Effector memory CD8-positive, alpha-beta T cell (primary cell): ENCODE data around the gene CDA.

Experiments used
- ATAC-seq: fragments of 150-1000 bp; cut with Tn5 transposase; replicated peaks from 2 replicates; pipeline ENCODE4 v1.10.0; 2021; ENCODE audit warnings: mild to moderate bottlenecking, moderate library complexity
- DNase-seq, 3 experiments: peaks; one replicate each; pipeline ENCODE4 v3.0.0; 2021
- H3K27ac Mint-ChIP-seq, 2 donors: one replicate each; pipeline ENCODE4 v1.8.0; 2022; ENCODE audit warnings: mild to moderate bottlenecking in 2 of 2, mixed read lengths in 2 of 2, moderate library complexity in 2 of 2
- H3K27me3 Mint-ChIP-seq, 2 donors: one replicate each; pipeline ENCODE4 v1.8.0; 2022; ENCODE audit warnings: mixed read lengths in 2 of 2
- H3K36me3 Mint-ChIP-seq: one replicate; pipeline ENCODE4 v1.8.0; 2022; ENCODE audit warnings: mild to moderate bottlenecking, moderate library complexity, mixed read lengths; ENCODE audit not compliant: insufficient read depth
- H3K4me1 Mint-ChIP-seq, 2 donors: one replicate each; pipeline ENCODE4 v1.8.0; 2022; ENCODE audit warnings: low read depth in 2 of 2, mixed read lengths in 2 of 2
- H3K4me3 Mint-ChIP-seq, 2 donors: one replicate each; pipeline ENCODE4 v1.8.0; 2022; ENCODE audit warnings: mild to moderate bottlenecking in 2 of 2, mixed read lengths in 2 of 2, moderate library complexity in 2 of 2
- H3K9me3 Mint-ChIP-seq, 2 donors: one replicate each; pipeline ENCODE4 v1.8.0; 2022; ENCODE audit warnings: mixed read lengths in 2 of 2

CDA gene

DNA sequence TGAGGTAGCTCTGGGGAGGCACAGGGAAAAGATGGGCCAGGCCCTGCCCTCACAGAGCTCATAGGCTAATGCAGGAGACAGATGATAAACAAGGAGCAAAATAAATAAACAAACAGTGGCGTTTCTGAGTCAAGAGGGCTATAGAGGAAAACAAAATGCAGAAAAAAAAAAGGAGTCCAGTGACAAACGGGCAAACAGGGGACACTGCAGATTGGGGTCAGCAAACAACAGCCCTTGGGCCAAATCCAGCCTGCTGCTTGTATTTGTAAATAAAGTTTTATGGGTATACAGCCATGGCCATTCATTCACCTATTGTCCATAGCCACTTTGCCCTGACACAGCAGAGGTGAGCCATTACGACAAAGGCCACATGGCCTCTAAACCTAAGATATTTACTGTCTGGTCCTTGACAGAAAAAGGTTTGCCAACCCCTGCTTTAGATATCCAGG is 25.3 kb downstream of the CDA start:
- DNase-seq (no peak), ATAC-seq (no peak)
- no peaks in the 10 kb centered on the region for H3K4me1 Mint-ChIP-seq
- peaks cover 24 to 43% of the 10 kb centered on the region in 2 donors for H3K27me3 Mint-ChIP-seq
- no peak overlapping the region for H3K4me3 Mint-ChIP-seq
- no peaks in the 10 kb centered on the region for H3K9me3 Mint-ChIP-seq
- no peak overlapping the region for H3K27ac Mint-ChIP-seq
- H3K36me3 Mint-ChIP-seq, result no peaks in the 10 kb centered on the region

DNA sequence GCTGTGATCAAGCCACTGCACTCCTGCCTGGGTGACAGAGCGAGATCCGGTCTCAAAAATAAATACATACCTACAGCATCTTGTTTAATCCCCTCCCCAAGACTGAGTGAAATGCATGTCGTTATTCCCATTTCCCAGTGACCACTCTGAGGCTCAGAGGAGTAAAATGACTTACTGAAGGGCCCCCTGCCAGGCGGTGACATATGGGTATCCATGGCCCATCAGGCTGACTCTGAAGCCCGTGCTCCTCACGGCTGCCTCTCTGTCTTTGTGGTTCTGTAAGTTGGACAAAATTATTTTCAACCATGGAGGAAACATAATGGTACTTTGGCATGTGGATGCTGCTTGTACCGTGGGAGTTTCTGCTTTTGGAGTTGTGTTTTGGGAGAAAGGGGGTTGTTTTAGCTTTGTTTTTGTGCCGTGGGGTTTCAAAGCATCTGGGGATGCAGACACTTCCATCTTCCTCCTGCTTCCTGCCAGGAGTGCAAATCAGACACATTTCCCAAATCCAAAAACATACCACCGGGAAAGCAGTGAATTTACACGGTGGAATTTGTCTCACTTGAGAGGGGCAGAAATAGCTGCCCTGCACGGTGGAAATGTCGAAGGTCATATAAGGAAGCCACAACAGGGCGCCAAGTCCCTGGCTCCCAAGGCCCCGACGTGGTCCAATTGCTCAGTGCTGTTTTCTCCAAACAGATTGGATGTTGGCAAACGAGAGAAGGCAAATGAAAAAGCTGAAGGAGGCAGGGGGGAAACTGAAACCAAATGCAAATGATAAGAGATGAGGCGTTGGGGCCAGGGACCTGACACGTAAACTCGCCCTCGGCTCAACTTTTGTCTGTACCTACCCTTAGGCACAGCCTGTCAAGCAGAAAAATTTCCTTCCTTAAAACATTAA is 27.3 kb downstream of the CDA start:
- ATAC-seq, result no peak
- DNase-seq, result no peak
- Mint-ChIP-seq H3K27ac (no peak overlapping the region), H3K9me3 (no peaks in the 10 kb centered on the region), H3K36me3 (no peaks in the 10 kb centered on the region), H3K4me3 (no peak overlapping the region), H3K4me1 (no peaks in the 10 kb centered on the region), H3K27me3 (peaks cover 20 to 49% of the 10 kb centered on the region in 2 donors)

GRCh38 chr1:20616847-20617487 is 28.1 kb downstream of the CDA start:
- H3K4me3 Mint-ChIP-seq, result no peak overlapping the region
- peaks cover 18 to 46% of the 10 kb centered on the region in 2 donors for H3K27me3 Mint-ChIP-seq
- no peaks in the 10 kb centered on the region for H3K9me3 Mint-ChIP-seq
- H3K36me3 Mint-ChIP-seq, result no peaks in the 10 kb centered on the region
- no peaks in the 10 kb centered on the region for H3K4me1 Mint-ChIP-seq
- ATAC-seq, result no peak
- DNase-seq, result no peak
- no peak overlapping the region for H3K27ac Mint-ChIP-seq

DNA sequence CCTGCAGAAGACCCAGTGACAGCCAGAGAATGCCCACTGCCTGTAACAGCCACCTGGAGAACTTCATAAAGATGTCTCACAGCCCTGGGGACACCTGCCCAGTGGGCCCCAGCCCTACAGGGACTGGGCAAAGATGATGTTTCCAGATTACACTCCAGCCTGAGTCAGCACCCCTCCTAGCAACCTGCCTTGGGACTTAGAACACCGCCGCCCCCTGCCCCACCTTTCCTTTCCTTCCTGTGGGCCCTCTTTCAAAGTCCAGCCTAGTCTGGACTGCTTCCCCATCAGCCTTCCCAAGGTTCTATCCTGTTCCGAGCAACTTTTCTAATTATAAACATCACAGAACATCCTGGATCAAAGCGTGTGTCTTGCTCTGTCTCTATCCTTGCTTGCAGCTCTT is 29.7 kb downstream of the CDA start:
- H3K4me1 Mint-ChIP-seq, result no peaks in the 10 kb centered on the region
- H3K36me3 Mint-ChIP-seq, result no peaks in the 10 kb centered on the region
- H3K9me3 Mint-ChIP-seq, result no peaks in the 10 kb centered on the region
- DNase-seq, result no peak
- no peak overlapping the region for H3K27ac Mint-ChIP-seq
- H3K27me3 Mint-ChIP-seq, result peaks cover 11 to 37% of the 10 kb centered on the region in 2 donors
- ATAC-seq, result no peak
- H3K4me3 Mint-ChIP-seq, result no peak overlapping the region

GRCh38 chr1:20619999-20620398 is 31.1 kb downstream of the CDA start:
- H3K9me3 Mint-ChIP-seq, result no peaks in the 10 kb centered on the region
- peaks cover 11 to 37% of the 10 kb centered on the region in 2 donors for H3K27me3 Mint-ChIP-seq
- no peak for ATAC-seq
- H3K4me1 Mint-ChIP-seq, result no peaks in the 10 kb centered on the region
- no peak for DNase-seq
- H3K4me3 Mint-ChIP-seq, result no peak overlapping the region
- no peak overlapping the region for H3K27ac Mint-ChIP-seq
- no peaks in the 10 kb centered on the region for H3K36me3 Mint-ChIP-seq

- no peaks in the 10 kb centered on the region for H3K9me3 Mint-ChIP-seq
- no peak for DNase-seq
- H3K27ac Mint-ChIP-seq, result no peak overlapping the region
- H3K4me3 Mint-ChIP-seq, result no peak overlapping the region
- no peaks in the 10 kb centered on the region for H3K4me1 Mint-ChIP-seq
- no peaks in the 10 kb centered on the region for H3K36me3 Mint-ChIP-seq
- no peak for ATAC-seq
- peaks cover 11 to 32% of the 10 kb centered on the region in 2 donors for H3K27me3 Mint-ChIP-seq
These were observed 32.1 kb downstream of the CDA start for GRCh38 chr1:20621012-20621411.

- Mint-ChIP-seq H3K9me3 (no peaks in the 10 kb centered on the region), H3K4me1 (no peaks in the 10 kb centered on the region), H3K27me3 (peaks cover 0 to 25% of the 10 kb centered on the region in 2 donors), H3K27ac (no peak overlapping the region), H3K4me3 (no peak overlapping the region), H3K36me3 (no peaks in the 10 kb centered on the region)
- DNase-seq (no peak), ATAC-seq (no peak)
These were observed 35.8 kb downstream of the CDA start for GRCh38 chr1:20624709-20625108.

- H3K9me3 Mint-ChIP-seq, result no peaks in the 10 kb centered on the region
- DNase-seq, result no peak
- H3K27ac Mint-ChIP-seq, result no peak overlapping the region
- ATAC-seq, result no peak
- H3K27me3 Mint-ChIP-seq, result peaks cover 0 to 18% of the 10 kb centered on the region in 2 donors
- H3K4me1 Mint-ChIP-seq, result no peaks in the 10 kb centered on the region
- H3K4me3 Mint-ChIP-seq, result no peak overlapping the region
- no peaks in the 10 kb centered on the region for H3K36me3 Mint-ChIP-seq
These were observed 36.5 kb downstream of the CDA start for GRCh38 chr1:20625176-20626097.

DNA sequence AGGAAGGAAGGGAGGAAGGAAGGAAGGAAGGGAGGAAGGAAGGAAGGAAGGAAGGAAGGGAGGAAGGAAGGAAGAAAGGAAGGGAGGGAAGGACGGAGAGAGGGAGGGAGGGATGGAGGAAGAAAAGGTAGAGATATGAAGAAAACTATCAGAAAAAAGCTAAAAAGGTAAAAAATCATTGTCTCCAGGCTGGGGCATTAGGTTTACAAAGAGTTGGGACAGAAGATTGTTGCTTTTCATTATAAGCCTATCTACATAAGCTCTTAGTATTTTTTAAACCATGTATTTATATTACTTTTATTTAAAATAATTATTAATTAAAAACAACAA is 37.2 kb downstream of the CDA start:
- no peak for DNase-seq
- Mint-ChIP-seq H3K36me3 (no peaks in the 10 kb centered on the region), H3K4me1 (no peaks in the 10 kb centered on the region), H3K27me3 (peaks cover 0 to 18% of the 10 kb centered on the region in 2 donors), H3K9me3 (no peaks in the 10 kb centered on the region), H3K4me3 (no peak overlapping the region), H3K27ac (no peak overlapping the region)
- ATAC-seq, result no peak

DNA sequence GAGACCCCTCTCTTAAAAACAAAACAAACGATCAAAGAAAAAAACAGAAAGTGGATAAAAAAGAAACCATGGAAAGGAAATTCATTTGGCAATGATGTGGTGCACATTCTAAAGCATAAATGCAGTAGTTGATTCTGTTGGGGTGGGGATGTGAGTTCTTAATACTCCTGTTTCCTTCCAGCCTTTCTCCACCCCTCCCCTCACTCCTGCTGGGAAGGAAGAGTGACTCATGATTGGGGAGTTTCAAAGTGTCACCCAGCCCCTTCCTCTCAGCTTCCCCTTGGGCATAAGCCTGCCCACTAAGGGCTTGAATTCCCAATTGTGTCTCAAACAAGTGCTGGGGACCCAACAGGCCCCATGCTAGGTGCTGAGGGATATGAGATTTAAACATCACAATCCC is 37.6 kb downstream of the CDA start:
- H3K9me3 Mint-ChIP-seq, result no peaks in the 10 kb centered on the region
- no peak overlapping the region for H3K4me3 Mint-ChIP-seq
- ATAC-seq (no peak), DNase-seq (no peak)
- H3K27ac Mint-ChIP-seq, result no peak overlapping the region
- no peaks in the 10 kb centered on the region for H3K4me1 Mint-ChIP-seq
- H3K36me3 Mint-ChIP-seq, result no peaks in the 10 kb centered on the region
- peaks cover 0 to 18% of the 10 kb centered on the region in 2 donors for H3K27me3 Mint-ChIP-seq

- ATAC-seq (no peak), DNase-seq (no peak)
- peaks cover 0 to 18% of the 10 kb centered on the region in 2 donors for H3K27me3 Mint-ChIP-seq
- H3K4me3 Mint-ChIP-seq, result no peak overlapping the region
- H3K36me3 Mint-ChIP-seq, result peaks cover 4% of the 10 kb centered on the region
- no peaks in the 10 kb centered on the region for H3K9me3 Mint-ChIP-seq
- H3K27ac Mint-ChIP-seq, result no peak overlapping the region
- H3K4me1 Mint-ChIP-seq, result peaks cover 5% of the 10 kb centered on the region in 2 donors
These were observed 41.8 kb downstream of the CDA start for GRCh38 chr1:20630729-20631128.

- Mint-ChIP-seq H3K36me3 (peaks cover 7% of the 10 kb centered on the region), H3K9me3 (no peaks in the 10 kb centered on the region), H3K4me1 (peaks cover 10 to 11% of the 10 kb centered on the region in 2 donors), H3K4me3 (peak overlapping the region; percentile 62 to 63), H3K27me3 (peaks cover 0 to 12% of the 10 kb centered on the region in 2 donors), H3K27ac (peak overlapping the region in 1 of 2 donors; percentile 53)
- no peak for ATAC-seq
- DNase-seq, result no peak
These were observed 43.5 kb downstream of the CDA start for GRCh38 chr1:20632386-20632785.
